Measurements from ENCODE around the gene FAM78A. TPM values are rescaled to one million over a fixed set of nuclear protein-coding genes. Genes with fewer than 3 reads are reported as not detected.

Gene FAM78A
- total RNA-seq, 1 experiment from 2014 or later: 3.0 TPM

GRCh38 chr9:131255676-131256197 lies 20.6 kb downstream of the FAM78A start (continued):
- no peak for TF ChIP-seq OVOL2 (CRISPR knock-in tag; IDR thresholded peaks at IDR 0.05; ENCODE audit: borderline replicate concordance)

DNA sequence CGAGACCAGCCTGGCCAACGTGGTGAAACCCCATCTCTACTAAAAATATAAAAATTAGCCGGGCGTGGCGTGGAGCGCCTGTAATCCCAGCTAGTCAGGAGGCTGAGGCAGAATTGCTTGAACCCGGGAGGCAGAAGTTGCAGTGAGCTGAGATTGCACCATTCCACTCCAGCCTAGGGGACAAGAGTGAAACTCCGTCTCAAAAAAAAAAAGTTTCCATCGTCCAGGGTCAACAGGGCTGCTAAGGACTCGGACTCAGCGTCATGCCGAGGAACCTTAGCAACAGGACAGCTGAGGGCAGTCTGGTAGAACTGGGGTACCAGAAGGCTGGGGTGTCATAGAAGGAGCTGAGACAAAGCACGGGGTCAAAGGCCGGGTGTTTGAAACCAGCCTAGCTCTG lies 21.7 kb downstream of the FAM78A start:
- TF ChIP-seq JAZF1 (CRISPR knock-in tag; IDR thresholded peaks at IDR 0.05) (no peak), FOXP1 (CRISPR knock-in tag; IDR thresholded peaks at IDR 0.05; ENCODE audit: borderline replicate concordance) (no peak), TP53 (CRISPR knock-in tag; IDR thresholded peaks at IDR 0.05) (no peak), PRRX2 (CRISPR knock-in tag; IDR thresholded peaks at IDR 0.05) (no peak), CREB1 (CRISPR knock-in tag; IDR thresholded peaks at IDR 0.05) (no peak), PREB (CRISPR knock-in tag; IDR thresholded peaks at IDR 0.05; ENCODE audit: borderline replicate concordance) (no peak), ZNF671 (CRISPR knock-in tag; IDR thresholded peaks at IDR 0.05) (no peak), ZNF219 (CRISPR knock-in tag; IDR thresholded peaks at IDR 0.05; ENCODE audit: borderline replicate concordance) (no peak), NFYB (CRISPR knock-in tag; conservative IDR thresholded peaks at IDR 0.05; ENCODE audit: low read depth) (no peak), TEAD1 (CRISPR knock-in tag; IDR thresholded peaks at IDR 0.05) (no peak), ZNF281 (CRISPR knock-in tag; IDR thresholded peaks at IDR 0.05) (no peak), SMAD3 (CRISPR knock-in tag; IDR thresholded peaks at IDR 0.05; ENCODE audit: borderline replicate concordance) (no peak)
- TF ChIP-seq, protein P1, sequence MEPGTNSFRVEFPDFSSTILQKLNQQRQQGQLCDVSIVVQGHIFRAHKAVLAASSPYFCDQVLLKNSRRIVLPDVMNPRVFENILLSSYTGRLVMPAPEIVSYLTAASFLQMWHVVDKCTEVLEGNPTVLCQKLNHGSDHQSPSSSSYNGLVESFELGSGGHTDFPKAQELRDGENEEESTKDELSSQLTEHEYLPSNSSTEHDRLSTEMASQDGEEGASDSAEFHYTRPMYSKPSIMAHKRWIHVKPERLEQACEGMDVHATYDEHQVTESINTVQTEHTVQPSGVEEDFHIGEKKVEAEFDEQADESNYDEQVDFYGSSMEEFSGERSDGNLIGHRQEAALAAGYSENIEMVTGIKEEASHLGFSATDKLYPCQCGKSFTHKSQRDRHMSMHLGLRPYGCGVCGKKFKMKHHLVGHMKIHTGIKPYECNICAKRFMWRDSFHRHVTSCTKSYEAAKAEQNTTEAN (CRISPR knock-in tag; IDR thresholded peaks at IDR 0.05): no peak
- TF ChIP-seq, protein P2, sequence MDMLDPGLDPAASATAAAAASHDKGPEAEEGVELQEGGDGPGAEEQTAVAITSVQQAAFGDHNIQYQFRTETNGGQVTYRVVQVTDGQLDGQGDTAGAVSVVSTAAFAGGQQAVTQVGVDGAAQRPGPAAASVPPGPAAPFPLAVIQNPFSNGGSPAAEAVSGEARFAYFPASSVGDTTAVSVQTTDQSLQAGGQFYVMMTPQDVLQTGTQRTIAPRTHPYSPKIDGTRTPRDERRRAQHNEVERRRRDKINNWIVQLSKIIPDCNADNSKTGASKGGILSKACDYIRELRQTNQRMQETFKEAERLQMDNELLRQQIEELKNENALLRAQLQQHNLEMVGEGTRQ (CRISPR knock-in tag; IDR thresholded peaks at IDR 0.05): no peak
- TF ChIP-seq, protein P3, sequence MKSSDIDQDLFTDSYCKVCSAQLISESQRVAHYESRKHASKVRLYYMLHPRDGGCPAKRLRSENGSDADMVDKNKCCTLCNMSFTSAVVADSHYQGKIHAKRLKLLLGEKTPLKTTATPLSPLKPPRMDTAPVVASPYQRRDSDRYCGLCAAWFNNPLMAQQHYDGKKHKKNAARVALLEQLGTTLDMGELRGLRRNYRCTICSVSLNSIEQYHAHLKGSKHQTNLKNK (CRISPR knock-in tag; IDR thresholded peaks at IDR 0.05): no peak
- peak overlapping the region; percentile 57; the same call in 1 of the 2 replicates for H3K27ac Mint-ChIP-seq
- peaks cover 6% of the 10 kb centered on the region for H3K4me1 Mint-ChIP-seq
- CTCF ChIA-PET: interaction anchor here (0.6 to 1.1 kb wide), 2 partner anchors 46 to 82 kb away, joined by 3 to 8 read pairs; no protein-coding TSS in a partner anchor
- H3K9me3 Mint-ChIP-seq: no peaks in the 10 kb centered on the region
- ATAC-seq (no peak), DNase-seq (ENCODE audit: low spot score) (no peak)
- POLR2A ChIA-PET: interaction anchor here (0.6 kb wide), 1 partner anchor 17 kb away, joined by 3 read pairs; no protein-coding TSS in a partner anchor
- no peaks in the 10 kb centered on the region for H3K36me3 Mint-ChIP-seq
- H3K27me3 Mint-ChIP-seq (ENCODE audit: low read depth): no peaks in the 10 kb centered on the region
- H3K4me3 Mint-ChIP-seq: no peak overlapping the region

GRCh38 chr9:131253891-131254491 lies 22.3 kb downstream of the FAM78A start:
- H3K9me3 Mint-ChIP-seq: no peaks in the 10 kb centered on the region
- peaks cover 6% of the 10 kb centered on the region for H3K4me1 Mint-ChIP-seq
- CTCF ChIA-PET: interaction anchor here (0.6 to 1.1 kb wide), 2 partner anchors 47 to 82 kb away, joined by 3 to 8 read pairs; no protein-coding TSS in a partner anchor
- no peaks in the 10 kb centered on the region for H3K36me3 Mint-ChIP-seq
- peak; percentile 12; the same call in 1 of the 2 replicates for ATAC-seq
- peak overlapping the region; percentile 57 for H3K27ac Mint-ChIP-seq
- no peaks in the 10 kb centered on the region for H3K27me3 Mint-ChIP-seq (ENCODE audit: low read depth)
- DNase-seq (ENCODE audit: low spot score): no peak
- no peak overlapping the region for H3K4me3 Mint-ChIP-seq
- POLR2A ChIA-PET: interaction anchor here (0.6 kb wide), 1 partner anchor 16 kb away, joined by 3 read pairs; no protein-coding TSS in a partner anchor
- TF ChIP-seq IRF2 (CRISPR knock-in tag; IDR thresholded peaks at IDR 0.05; ENCODE audit: borderline replicate concordance, low read depth) (no peak), CREM (CRISPR knock-in tag; IDR thresholded peaks at IDR 0.05) (no peak), AFF4 (CRISPR knock-in tag; IDR thresholded peaks at IDR 0.05; ENCODE audit: borderline replicate concordance) (no peak), PRRX2 (CRISPR knock-in tag; IDR thresholded peaks at IDR 0.05) (no peak), NFE2L1 (CRISPR knock-in tag; IDR thresholded peaks at IDR 0.05) (no peak)
- TF ChIP-seq, protein P4, sequence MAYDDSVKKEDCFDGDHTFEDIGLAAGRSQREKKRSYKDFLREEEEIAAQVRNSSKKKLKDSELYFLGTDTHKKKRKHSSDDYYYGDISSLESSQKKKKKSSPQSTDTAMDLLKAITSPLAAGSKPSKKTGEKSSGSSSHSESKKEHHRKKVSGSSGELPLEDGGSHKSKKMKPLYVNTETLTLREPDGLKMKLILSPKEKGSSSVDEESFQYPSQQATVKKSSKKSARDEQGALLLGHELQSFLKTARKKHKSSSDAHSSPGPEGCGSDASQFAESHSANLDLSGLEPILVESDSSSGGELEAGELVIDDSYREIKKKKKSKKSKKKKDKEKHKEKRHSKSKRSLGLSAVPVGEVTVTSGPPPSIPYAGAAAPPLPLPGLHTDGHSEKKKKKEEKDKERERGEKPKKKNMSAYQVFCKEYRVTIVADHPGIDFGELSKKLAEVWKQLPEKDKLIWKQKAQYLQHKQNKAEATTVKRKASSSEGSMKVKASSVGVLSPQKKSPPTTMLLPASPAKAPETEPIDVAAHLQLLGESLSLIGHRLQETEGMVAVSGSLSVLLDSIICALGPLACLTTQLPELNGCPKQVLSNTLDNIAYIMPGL (CRISPR knock-in tag; IDR thresholded peaks at IDR 0.05): no peak
